Measurements from ENCODE around the gene CDK6. TPM values are rescaled to one million over a fixed set of nuclear protein-coding genes. Genes with fewer than 3 reads are reported as not detected.

Gene CDK6
- total RNA-seq, 4 donors from 2014 or later, result 9.5 to 21.4 (median 15.9) TPM

GRCh38 chr7:92767437-92767836 is 68.9 kb downstream of the CDK6 start:
- TF ChIP-seq, protein P1, sequence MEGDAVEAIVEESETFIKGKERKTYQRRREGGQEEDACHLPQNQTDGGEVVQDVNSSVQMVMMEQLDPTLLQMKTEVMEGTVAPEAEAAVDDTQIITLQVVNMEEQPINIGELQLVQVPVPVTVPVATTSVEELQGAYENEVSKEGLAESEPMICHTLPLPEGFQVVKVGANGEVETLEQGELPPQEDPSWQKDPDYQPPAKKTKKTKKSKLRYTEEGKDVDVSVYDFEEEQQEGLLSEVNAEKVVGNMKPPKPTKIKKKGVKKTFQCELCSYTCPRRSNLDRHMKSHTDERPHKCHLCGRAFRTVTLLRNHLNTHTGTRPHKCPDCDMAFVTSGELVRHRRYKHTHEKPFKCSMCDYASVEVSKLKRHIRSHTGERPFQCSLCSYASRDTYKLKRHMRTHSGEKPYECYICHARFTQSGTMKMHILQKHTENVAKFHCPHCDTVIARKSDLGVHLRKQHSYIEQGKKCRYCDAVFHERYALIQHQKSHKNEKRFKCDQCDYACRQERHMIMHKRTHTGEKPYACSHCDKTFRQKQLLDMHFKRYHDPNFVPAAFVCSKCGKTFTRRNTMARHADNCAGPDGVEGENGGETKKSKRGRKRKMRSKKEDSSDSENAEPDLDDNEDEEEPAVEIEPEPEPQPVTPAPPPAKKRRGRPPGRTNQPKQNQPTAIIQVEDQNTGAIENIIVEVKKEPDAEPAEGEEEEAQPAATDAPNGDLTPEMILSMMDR (IDR thresholded peaks at IDR 0.05; ENCODE audit: low read depth), result no peak

DNA sequence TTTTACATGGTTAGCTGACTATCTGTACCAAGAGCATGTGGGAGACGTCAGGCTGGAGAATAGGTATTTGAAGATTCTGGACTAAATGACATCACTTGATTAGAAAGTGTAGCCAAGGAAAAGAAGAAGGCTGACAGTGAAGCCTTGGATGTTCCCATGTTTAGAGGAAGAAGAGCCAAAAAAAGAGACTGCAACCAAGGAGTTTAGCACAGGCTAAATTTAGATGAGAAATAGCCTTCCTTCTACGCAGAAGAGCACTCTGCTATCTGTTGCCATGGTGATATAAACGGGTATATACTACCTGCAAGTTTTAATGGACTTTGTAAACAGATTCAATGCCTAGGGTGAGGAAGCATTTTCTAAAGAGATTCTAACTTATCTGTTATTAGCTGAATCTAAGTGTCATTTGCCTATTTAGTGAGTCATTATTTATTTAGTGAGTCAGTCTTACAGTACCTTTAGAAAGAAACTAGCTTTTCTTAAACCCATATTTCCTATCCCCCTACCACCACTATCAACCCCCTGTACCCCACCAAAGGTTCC is 69.8 kb downstream of the CDK6 start:
- TF ChIP-seq, protein P1 (IDR thresholded peaks at IDR 0.05; ENCODE audit: low read depth), result no peak

DNA sequence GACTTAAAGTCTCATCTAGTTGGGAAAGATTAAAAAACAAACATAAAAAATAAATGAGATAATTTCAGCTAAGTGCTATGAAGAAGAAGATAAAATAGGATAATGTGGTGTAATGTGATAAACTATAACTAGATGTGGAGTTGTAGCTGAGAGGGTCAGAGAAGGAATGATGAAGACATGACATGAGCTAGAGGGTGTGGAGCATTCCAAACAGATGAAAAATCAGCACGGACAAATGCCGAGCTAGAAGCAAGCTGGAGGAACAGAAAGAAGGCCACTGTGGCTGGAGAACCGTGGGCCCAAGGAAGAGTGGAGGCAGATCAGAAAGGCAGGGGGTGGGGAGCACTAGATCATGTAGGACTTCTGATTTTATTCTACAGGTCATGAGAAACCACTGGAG is 70.6 kb downstream of the CDK6 start:
- TF ChIP-seq, protein P1 (IDR thresholded peaks at IDR 0.05; ENCODE audit: low read depth), result no peak

DNA sequence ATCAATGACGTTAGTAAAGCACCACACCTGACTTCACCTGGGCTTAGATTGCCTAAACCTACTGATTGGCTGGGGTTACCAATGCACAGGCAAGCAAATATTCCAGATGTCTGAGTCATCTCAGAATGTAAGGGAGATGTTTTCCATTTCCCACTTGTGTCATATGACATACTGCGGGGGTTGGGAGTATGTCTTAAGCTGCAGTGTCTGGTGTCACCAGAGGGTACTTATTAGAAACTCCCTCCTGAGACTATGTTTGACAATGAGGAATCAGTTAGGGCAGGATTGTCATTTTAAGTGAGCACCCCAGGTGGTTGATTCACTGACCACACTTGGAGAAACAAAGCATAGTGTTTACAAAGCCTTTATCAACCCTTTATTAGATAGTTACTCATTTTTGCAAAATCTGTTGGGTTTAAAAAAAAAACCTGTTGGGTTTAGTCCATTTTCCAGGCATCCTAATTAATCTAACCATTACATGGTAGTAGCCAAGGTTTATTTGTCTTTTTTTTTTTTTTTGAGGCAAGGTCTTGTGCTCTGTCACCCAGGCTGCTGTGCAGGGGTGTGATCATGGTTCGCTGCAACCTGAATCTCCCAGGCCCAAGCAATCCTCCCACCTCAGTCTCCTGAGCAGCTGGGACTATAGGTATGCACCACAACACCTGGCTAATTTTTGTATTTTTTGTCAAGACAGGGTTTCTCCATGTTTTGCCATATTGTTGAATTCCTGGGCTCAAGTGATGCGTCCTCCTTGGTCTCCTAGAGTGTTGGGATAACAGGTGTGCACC is 72.5 kb downstream of the CDK6 start:
- TF ChIP-seq, protein P1 (IDR thresholded peaks at IDR 0.05; ENCODE audit: low read depth), result no peak

GRCh38 chr7:92762851-92763250 is 73.5 kb downstream of the CDK6 start:
- TF ChIP-seq, protein P1 (IDR thresholded peaks at IDR 0.05; ENCODE audit: low read depth), result no peak

- TF ChIP-seq, protein P1 (IDR thresholded peaks at IDR 0.05; ENCODE audit: low read depth), result no peak
These were observed 74.8 kb downstream of the CDK6 start for GRCh38 chr7:92761391-92762097.

DNA sequence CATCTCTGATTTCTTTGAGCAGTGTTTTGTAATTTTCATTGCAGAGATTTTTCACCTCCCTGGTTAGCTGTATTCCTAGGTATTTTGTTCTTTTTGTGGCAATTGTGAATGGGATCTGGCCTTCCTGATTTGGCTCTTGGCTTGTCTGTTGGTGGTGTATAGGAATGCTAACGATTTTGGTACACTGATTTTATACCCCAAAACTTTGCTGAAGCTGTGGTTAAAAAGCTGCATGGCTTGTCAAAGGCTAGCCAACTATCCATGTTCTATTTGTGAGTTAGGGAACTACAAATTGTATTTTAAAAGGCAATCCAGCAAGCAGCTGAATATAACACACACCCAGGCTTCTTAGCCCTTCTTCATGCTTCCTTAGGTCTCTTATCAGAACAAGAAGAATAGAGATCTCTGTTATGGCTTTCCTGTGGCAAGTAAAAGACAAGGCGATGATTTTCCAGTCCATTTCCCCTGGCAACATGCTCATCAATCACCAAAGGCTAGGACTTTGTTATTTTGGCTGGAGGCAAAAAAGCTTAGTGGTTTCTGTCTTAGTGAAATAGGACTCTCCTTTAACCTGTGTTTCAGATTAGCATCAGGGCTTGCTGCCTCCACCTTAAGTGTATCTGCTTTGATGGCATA is 77.5 kb downstream of the CDK6 start:
- TF ChIP-seq, protein P1 (IDR thresholded peaks at IDR 0.05; ENCODE audit: low read depth), result no peak
